DMS53 treated with DMSO at 0.1 percent for 48 hours (cell line): ENCODE data around the gene NAB2.
"Not testable (repeated sequence)": the region's sequence is repeated elsewhere in the genome, so short reads cannot be mapped to it uniquely, and the experiment has no call there.

Experiments used
- DNase-seq: peaks from one replicate; lab custom pipeline; 2025; ENCODE audit not compliant: unreplicated experiment; lab: John Stamatoyannopoulos, UW

NAB2 gene

GRCh38 chr12:57088354-57089270 lies at the start of gene NAB2:
TSS of gene NAB2 (plus strand) at chr12:57089114. CDS start at chr12:57089272, 158 bp downstream.
- peak; percentile 91 for DNase-seq

DNA sequence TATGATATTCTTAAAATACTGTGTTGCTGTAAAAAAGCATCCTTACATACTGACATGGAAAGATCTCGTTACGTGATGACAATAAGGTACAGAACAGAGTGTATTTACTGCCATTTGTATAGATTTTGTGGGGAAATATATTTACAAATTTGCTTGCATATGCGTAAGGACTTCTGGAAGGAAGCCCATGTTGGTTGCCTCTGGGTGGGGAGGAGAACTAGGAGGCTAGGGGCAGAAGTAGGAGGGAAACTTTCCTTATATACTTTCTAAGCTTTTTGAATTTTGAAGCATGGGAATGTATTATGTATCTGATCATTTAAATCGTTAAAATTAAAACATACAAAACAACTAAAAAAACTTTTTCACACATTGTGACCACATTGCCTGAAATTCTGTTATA lies 48.7 kb upstream of the NAB2 start:
- no peak for DNase-seq

DNA sequence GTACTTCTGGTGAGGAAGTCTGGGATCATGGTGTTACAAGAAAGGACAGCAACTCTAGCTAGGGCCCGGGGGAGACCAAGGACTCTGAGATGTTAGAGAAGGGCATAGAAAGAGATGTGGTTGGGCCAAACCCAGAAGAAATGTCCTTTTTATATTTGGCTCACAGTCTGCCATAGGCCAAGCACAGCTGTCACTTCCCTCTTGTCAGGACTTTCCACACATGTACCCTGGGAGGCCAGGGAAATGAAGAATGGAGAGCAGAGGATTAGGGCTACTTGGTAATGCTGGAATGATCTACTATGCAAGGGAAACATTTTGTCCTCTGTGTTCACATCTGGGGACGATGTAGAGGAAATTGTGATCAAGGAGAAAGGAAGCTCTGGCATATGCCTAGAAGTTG lies 48.2 kb upstream of the NAB2 start:
- DNase-seq, result no peak

GRCh38 chr12:57042695-57043094 lies 46.2 kb upstream of the NAB2 start:
- no peak for DNase-seq

DNA sequence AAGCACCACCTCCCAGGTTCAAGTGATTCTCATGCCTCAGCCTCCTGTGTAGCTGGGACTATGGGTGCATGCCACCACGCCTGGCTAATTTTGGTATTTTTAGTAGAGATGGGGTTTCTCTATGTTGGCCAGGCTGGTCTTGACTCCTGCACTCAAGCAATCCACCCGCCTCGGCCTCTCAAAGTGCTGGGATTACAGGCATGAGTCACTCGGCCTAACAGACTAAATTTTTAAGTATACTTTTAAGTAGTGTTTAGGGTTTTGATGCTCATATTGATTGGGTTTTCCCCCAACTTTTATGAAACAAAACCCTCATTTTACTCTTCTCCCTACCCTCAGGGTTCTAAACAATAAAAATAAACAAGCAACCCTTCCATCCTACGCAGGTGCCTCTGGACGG lies 44.4 kb upstream of the NAB2 start:
- DNase-seq, result no peak

DNA sequence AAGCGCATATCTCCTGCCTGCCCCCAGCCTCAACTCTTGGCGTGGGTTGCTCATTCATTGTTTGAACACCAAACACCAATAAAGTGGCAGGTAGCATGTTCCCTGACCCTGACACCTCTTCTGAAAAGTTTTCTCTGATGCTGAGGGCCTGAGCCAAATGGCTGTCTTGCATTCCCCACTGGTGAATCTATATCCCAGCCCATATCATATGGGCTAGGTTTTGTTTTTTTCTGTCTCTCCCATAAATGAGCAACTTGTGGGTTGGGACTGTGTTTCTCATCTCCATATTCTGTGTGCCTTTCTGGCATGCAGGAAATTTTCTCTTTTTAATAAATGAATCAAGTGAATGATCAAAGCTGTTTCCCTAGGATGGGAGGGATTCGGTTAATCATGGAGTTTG lies 44.0 kb upstream of the NAB2 start:
- DNase-seq, result no peak

DNA sequence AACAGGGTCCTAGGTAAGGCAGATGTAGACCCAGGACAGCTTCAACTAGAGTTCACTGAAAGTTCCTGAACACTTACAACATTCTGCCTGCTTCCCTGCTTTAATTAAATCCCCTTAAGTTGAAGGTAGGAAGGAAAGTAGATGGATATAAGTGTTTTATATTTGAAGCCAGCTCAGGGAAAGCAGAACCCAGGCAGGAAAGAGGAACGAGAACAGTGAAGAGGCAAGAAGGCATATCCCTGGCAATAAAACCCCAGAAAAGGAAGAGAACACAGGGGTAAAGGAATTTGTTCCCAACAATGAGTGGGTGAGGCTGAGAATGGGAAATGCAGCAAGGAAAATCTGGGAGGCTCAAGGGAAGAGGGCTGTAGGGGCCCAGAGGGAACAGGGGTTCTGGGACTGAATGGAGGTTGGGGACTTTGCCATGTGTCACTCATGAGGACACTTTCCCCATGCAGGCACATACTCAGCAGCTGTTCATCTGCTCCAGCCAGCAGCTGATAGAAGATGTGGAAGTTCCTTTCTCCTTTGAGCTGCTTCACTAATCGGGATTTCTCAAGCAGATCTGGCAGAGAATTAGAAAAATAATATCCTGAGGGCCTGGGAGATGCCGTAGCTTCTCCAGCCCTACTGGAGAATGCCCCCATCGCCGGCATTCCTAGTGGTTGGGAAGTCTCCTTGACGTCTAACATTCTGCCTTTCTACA lies 42.7 kb upstream of the NAB2 start:
- no peak for DNase-seq

- no peak for DNase-seq
Measured at GRCh38 chr12:57046947-57047890, 41.7 kb upstream of the NAB2 start.

- DNase-seq, result no peak
Measured at GRCh38 chr12:57047981-57048380, 40.9 kb upstream of the NAB2 start.

DNA sequence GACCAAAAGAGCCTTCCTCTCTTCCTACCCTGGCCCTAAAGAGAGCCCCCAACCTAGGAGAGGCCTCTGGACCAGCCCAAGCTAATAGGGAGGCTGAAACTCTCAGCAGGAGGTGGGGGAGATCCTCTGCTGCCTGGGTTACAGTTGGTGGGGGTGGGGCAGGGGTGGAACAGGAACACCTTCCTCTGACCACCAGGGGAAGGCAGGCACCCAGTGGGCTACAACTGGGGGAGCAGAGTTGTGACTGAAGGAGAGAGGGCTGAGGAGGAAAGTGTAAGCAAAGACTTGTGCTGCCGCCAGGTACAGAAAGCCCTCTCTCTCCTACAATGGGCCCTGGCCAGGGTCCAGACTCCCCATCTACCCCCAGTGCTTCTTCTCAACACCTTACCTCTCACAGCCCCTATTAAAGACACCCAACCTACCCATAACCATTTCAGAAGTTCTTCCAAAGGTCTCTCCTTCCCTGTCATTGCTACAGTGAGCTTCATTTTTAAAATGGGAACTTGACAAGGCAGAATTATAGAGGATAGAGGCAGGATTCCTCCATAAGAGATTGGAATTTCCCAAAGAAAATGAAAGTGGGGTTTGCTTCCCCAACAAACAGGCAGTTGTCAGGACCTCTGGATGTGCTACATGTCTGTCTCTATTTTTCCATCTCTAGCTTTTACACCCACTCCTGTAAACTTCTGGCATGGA lies 40.3 kb upstream of the NAB2 start:
- no peak for DNase-seq

DNA sequence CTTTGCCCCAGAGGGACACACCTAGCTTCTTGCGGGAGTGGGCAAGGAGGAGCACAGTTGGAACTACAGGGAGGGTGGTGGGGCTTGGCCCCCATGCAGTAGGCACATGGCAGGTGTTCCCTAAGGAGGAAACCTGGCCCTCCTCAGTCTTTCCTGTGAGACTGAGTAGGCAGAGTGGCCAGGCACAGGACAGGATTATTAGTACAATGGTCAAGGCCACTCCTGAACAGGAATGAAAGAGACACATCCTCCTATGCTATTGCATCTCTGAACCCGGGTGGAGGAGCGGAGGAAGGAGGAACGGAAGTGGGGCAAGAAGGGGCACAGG lies 39.8 kb upstream of the NAB2 start:
- no peak for DNase-seq

GRCh38 chr12:57049890-57050289 lies 39.0 kb upstream of the NAB2 start, which contains the start of gene MYO1A:
TSS of gene MYO1A (minus strand) at chr12:57050129. CDS start at chr12:57048323, 1,806 bp downstream.
- no peak for DNase-seq

DNA sequence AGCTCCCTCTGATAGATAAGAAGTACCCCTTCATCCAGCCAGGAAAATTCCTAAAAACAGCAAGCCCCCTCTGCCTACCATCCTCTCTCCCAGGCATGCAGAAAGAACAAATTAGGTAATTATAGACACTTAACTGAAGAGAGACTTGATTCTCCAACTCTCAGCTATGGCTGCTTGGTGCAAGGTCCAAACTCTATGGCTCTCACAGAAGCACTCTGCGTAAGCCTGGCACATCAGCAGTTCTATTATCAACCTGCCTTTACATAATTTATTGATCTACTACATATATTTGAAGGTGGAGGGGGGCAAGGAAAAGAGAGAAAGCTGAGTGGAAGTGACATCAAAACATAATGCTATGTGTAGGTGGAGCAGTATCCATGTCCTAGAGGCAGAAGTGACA lies 37.9 kb upstream of the NAB2 start:
- DNase-seq, result no peak

- DNase-seq, result not testable (repeated sequence)
Measured at GRCh38 chr12:57053146-57053545, 35.8 kb upstream of the NAB2 start.

- not testable (repeated sequence) for DNase-seq
Measured at GRCh38 chr12:57053901-57054300, 35.0 kb upstream of the NAB2 start.

GRCh38 chr12:57055824-57056223 lies 33.1 kb upstream of the NAB2 start:
- no peak for DNase-seq

DNA sequence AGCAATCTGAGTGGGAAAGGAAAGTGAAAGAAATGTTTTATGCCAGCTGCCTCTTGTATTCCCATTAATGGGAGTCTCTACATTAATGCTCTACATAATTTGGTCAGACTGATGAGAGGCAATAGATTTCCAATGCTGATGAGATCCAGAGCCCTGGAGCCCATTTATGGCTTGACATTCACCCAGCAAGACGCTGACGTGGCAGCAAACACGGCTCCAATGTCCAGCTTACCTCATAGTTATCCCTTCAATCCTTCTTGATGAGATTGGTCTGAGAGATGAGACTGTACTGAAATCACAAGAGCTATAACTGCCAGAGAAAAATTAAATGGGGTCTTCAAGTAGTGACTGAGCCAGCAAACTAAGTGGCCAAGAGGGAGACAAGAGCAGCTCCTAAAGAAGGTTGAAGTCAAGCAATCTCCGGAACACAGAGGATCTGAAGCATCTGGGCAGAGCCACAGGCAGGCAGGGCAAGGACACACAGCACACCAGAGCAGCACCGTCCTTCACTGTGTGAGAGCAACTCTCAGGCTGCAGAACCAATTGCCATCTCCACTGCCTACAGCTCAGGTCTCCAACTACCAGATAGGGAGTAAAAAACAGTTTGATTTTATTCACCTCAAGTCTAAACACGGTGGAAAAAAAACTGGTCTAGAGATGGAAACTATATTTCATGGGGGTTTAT lies 31.7 kb upstream of the NAB2 start:
- no peak for DNase-seq

GRCh38 chr12:57058454-57058853 lies 30.5 kb upstream of the NAB2 start:
- no peak for DNase-seq

- DNase-seq, result no peak
Measured at GRCh38 chr12:57063991-57064685, 24.8 kb upstream of the NAB2 start.
